Activated gamma-delta T cell treated with anti-CD3 and anti-CD28 coated beads, Interleukin-2, amount 50 U/mL, for 16 hours (primary cell): ENCODE data around the gene LSM2.
A peak's percentile ranks its signal among the peaks of the same experiment; 100 is the strongest.

Experiments
- DNase-seq: peaks from one replicate; pipeline ENCODE4 v3.0.0-alpha.2; 2020; ENCODE audit warnings: low read depth

LSM2 gene

DNA sequence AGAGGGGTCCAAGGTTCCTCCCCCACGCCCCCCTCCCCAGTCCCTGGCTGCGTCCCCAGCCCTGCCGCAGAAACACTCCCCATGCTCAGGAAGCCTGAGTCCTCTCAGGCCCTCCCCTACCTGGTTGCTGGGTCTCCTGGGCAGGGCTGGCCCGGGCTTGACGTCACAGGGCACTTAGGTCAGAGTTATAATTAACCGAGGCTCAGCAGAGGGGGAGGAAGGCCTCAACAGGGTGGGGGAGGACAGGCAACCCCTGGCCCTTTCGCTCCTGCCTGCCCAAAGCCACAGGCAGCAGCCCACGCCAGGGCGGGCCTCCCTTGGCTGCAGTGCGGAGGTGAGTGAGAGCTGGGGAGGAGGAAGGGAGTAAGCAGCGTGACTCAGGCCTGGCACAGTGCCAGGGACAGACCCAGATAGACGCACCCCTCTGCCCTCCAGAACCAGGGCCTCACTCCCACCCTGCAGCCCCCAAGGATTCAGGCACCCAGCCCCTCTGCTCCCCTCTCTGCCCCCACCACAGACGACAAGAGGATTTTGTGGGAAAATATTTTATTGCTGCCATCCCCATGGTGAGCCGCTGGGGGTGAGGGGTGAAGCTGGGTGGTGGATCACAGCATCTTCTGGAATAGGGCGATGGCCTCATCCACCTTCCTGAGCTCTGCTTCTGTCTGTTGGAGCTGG is 29.6 kb downstream of the LSM2 start, which contains the start of gene VWA7:
VWA7 (minus strand) TSS at position 340 of the 678 bp plus-strand sequence. CDS start 549 bp downstream, outside the sequence.
- peak; percentile 74 for DNase-seq

DNA sequence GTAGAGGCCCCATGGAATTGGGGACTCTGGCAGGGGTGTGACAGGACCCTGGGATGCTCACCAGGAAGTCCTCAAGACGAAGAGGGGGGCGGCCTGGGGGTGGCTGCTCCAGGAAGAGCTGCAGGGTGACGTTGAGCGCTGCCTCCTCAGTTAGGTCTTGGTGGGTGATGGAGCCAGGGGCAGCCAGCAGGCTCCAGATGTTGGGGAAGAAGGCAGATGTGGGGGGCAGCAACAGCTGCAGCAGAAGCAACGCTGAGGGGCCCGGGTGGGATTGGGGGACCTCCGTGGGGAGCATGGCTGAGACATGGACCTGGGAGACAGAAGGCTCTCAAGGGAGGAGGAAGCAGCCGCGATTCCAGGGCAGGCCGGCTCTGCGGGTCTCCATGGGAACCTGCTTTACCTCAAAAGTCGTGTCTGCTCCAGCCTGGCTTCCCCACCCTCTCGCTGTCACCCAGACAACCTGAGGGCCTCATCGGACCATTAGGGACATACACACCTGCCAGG is 30.2 kb downstream of the LSM2 start:
- DNase-seq: no peak

DNA sequence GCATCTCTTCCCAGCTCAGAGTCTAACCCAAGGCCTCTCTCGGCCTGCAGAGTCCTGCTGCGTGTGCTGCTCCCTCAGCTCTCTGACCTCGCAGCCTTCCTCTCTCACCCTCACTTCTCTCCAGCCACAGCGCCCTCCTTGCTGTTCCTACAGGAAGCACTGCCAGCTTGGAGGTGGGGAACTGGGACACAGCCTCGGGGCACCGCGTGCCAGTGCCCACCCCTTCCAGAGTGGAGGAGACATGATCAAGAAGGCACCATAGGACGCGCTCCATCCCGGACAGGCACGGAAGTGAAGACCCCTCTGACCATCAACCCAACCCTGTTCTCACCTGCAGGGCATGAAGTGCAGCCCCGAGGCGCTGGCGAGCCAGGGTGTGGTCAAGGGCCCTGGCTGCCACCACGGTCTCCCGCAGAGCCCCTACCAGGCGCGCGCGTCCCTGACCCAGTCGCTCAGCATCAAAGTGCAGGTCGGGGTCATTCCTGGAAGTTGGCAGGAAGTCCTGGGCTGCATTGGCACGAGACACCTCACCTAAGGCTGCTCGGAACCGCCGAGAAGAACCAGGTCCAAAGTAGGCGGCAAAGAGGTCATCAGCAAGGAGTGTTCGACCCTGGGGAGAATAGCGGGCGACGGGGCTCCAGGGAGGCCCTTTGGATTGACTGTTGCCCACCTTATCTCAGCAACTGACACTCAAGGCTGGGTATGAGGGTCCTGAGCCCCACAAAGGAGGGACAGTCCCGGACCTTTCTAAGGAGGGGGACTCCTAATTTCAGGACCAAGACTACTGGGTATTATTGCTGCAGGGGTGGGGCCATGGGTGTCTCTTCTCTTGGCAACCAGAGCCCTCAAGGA is 30.9 kb downstream of the LSM2 start:
- no peak for DNase-seq

DNA sequence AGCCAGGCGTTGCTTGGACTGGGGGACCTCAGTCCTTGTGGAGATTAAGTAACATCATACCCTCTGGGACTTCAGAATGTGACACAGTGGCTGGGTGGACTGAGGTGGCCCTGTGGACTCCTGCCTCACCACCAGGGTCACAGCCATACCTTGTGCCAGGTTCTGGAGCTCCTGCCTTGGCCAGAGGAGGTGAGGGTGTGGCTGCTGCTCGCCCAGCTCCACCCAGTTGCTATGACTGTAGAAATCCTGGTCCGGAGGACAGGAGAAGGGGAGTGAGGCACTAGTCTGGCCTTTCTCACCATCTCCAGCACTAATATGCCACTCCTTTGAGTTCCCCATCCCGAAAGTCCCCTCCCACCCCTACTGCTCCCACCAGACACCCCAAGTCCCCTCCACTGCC is 31.6 kb downstream of the LSM2 start:
- no peak for DNase-seq

DNA sequence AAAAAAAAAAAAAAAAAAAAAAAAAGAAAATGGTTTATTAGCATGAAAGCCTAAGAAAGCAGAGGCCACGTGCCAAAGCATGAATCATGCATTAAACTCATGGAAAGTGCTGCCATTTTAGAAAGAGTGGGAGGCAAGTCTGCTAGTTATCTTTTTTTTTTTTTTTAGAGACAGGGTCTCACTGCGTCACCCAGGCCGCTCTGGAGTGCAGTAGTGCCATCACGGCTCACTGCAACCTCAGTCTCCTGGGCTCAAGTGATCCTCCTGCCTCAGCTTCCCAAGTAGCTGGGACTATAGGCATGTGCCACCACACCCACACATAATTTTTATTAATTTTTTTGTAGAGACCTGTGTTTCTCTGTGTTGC is 34.8 kb downstream of the LSM2 start:
- no peak for DNase-seq

DNA sequence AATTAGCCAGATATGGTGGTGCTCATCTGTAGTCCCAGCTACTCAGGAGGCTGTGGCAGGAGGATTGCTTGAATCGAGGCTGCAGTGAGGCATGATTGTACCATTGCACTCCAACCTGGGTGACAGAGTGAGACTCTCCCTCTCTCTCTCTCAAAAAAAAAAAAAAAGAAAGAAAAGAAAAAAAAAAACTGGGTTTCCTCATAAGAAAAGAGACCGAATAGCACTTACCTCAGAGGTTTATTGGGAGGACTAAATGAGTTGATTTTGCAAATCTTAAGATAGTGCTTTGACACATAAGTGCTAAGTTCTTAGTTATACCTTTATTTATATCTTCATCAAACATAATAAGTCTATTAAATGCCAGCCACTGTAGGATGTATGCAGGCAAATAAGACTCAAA is 35.9 kb downstream of the LSM2 start:
- DNase-seq: no peak

DNA sequence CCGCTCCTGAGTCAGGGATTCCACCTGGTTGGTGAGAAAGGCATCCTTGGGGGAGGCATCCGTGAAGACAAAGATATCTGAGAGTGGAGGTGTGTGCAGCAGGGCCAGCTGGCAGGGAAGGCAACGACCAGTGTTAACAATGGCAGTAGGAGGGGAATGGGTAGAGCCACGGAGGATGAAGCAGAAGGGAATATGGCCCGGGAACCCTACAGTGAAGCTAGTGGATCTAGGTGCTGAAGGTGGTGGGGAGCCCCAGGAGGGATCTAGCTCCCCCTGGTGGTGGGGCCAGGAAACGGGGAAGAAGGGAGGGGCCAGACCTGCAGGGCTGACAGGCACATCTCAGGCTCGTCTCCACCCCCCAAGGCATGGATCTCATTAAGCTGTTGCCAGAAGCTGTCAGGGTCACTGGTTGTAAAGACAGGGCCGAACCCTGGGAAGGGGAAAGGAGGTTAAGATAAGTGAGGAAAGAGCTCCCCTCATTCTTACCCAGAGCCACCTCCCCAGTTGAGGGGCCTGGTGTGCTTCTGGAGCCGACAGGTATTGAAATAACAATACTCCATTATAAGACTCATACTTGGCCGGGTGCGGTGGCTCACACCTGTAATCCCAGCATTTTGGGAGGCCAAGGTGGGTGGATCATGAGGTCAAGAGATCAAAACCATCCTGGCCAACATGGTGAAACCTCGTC is 36.9 kb downstream of the LSM2 start:
- DNase-seq: peak; percentile 68

DNA sequence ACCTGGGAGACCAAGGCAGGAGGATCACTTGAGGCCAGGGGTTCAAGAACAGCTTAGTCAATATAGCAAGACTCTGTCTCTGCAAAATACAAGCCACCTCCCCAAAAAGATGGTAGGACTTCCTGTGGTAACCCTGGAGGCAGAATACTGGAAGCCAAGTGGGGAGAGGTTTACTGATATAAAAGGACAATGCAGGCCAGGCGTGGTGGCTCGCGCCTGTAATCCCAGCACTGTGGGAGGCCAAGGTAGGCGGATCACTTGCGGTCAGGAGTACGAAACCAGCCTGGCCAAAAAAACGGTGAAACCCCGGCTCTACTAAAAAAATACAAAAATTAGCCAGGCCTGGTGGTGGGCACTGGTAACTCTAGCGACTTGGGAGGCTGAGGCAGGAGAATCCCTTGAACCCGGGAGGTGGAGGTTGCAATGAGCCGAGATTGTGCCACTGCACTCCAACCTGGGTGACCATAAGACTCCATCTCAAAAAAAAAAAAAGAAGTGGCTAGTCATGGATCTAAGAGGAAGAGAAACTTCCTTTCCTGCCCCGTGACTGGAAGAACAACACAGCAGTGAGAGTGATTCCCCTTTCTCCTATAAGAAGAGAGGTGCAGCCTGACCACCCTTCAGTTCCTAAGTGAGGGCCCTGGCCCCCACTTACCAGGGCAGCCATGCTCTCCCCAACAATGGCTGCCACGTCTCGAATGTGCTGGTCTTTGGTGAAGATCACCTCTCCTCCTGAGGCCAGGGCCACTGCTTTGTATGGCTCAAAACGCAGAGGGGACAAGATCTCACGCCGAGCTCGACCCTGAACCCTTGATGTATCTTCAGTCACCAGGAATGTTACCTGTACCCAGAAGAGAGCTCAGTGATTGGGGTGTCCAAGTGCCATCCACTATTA is 38.2 kb downstream of the LSM2 start:
- DNase-seq: no peak

DNA sequence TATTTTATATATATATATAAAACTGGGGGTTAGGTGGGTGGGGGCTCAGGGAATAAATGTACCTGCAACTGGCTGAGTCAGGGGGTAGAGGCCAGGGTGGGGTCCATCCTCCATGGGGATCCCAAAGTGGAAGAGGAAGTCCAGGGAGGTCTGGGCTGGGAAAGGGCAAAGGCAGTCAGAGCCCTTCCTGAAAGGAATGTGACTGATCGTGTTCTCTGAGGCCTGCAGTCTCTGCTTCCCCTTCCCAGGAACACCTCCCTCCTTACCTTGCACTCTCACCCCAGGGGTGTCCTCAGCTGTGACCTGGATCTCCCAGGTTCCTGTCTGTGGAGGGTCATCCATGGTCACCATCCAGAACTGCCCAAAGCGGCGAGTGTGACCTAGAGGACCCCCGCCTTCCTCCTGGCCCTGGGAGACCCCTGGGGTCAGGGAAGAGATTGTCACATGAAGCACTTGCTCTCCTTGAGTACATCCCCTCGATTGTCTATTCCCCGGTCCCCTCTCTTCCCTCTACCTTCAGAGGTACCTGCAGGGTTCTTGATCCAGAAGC is 39.6 kb downstream of the LSM2 start:
- no peak for DNase-seq

DNA sequence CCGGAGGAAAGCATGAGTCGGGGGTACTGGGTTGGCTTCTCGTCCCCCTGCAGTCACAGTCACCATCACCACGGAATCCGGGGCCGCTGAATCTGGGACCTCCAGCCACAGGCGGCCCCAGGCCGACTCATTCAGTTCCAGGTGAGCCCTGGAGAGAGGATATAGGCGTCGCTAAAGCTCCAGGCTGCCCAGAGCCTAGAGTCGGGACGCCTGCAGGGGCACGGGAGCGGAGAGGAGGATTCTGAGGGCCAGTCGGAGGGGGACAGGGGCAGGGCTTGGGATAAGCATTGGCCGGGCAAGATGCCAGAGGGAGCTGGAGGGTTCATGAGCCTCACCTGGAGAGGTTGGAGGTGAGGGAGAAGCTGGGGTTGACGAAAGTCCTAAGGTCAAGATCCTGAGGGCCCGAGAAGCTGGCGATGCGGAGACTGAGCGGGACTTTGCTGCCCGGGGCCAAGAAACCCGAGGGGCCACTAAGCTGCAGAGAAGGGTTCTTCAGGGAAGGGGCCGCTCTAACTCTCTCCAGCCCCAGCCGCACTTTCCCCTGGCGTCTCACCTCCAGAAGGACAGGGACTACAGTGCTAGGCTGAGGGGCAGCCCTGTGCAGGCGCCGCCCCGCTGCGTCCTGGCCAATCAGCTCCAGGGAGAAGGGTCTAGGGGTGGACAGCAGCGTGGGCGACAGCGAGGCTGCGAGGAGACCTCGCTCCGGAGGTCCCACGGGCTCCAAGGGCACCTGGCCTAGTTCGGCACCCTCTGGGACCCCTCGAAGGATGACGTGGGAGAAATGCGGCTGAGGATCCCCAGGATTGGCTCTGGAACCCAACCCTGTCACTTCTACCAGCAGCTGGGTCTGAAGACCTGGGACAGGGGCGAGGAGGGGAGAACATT is 40.6 kb downstream of the LSM2 start:
- no peak for DNase-seq

DNA sequence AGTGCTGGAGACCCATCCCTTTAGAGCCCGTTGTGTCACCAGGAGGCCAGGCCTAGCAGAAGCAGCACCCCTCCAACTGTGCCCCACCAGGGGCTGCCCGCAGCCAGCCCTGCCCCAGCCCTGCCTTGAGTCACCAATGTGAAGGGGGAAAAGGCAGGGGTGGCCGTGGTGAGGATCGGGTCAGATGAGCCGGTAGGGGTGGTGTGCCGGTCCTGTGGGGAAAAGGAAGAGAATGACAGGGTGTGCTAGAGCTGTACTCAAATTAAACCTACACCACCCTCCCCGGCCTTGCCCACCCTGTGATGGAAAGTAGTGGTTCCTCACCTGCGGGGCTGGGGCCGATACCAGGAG is 41.2 kb downstream of the LSM2 start:
- DNase-seq: no peak

DNA sequence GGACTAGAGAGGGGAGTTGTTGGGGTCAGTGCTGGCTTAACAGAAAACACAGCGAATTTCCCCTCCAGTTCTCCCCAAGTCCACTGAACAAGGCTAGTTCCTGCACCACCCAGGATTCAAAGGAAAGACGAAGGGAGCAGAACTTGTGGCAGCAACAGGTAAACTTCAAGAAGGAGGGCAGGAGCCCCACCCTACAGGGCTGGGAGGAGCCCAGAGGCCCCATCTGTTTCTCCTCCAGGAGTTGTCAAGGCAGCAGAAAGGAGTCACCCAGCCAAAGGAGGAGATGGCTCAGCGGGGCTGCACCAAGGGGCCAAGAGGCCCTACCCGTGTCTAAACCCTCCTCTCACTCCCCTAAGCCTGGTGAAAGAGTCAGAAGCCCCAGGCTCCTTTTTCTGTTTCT is 42.6 kb downstream of the LSM2 start:
- DNase-seq: no peak

DNA sequence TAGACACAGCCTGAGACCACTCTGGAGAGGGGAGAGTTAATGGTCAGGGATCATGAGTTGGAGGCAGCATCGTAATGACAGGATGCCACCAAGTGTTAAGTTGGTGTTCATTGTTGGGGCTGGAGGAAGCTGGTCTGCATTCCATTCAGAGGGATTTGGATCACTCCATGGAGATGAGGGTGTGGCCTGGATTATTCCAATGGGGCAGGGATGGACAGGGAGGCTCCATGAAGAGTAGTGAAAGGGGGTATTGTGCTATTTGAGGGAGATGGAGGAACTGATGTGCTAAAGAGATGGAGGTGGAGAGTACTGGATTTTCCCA is 43.2 kb downstream of the LSM2 start:
- DNase-seq: no peak

DNA sequence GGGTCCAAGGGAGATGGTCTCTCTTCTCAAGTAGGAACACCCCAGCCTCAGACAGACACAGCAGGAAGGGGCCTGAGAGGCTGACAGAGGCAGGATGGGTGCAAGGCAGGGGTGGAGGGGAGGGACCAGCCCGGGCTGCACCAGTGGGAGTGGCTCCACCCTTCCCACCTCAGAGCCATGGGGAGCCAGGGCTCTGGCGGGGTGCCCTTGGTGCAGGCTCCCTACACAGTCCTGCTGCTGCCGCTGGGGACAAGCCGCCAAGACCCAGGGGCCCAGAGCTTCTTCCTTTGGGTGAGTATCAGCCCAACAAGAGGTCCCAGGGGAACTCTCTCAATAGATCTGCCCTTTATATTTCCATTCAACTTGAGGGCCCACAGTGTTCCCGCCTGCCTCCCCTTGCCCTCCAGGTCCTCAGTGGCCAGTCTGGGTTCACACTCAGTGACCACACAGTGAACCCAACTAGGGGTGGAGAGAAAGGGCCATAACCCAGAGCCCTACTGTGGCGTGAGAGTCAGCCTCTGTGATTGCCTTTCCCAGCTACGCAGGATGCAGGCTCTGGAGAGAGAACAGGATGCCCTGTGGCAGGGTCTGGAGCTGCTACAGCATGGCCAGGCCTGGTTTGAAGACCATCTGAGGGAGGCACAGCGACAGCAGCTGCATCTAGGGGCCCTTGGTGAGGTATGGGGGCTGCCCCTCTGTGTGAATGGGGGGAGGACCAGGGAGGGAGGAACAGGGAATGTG is 43.7 kb downstream of the LSM2 start:
- no peak for DNase-seq

DNA sequence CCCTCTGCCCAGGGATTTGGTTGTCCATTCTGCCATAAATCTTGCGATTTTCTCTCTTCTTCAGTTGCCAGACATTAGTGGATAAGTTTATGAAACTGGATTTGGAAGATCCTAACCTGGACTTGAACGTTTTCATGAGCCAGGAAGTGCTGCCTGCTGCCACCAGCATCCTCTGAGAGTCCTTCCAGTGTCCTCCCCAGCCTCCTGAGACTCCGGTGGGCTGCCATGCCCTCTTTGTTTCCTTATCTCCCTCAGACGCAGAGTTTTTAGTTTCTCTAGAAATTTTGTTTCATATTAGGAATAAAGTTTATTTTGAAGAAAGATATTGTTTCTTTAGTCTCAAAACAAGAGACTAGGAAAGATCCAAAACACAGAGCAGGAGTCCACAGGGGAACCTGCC is 44.4 kb downstream of the LSM2 start, which contains the start of gene SAPCD1:
SAPCD1 (plus strand) TSS at position 301 of the 400 bp plus-strand sequence. CDS start 399 bp downstream, outside the sequence.
- no peak for DNase-seq

DNA sequence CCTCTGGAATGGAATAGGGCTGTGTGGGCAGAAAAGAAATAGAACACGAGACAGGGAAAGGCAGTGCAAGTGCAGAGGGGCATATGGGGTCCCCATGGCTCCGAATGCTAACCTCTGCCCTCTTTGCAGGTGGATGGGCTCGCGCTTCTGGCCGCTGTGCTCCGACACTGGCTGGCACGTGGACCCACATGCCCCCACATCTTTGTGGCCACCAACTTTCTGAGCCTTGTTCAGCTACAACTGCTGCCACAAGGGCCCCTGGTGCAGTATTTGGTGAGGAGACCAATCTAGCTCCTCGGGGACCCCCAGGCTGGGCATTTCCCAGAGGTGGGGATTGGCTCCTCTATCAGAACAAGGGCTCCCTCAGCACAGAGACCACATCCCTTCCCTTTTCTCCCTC is 45.4 kb downstream of the LSM2 start:
- DNase-seq: no peak

DNA sequence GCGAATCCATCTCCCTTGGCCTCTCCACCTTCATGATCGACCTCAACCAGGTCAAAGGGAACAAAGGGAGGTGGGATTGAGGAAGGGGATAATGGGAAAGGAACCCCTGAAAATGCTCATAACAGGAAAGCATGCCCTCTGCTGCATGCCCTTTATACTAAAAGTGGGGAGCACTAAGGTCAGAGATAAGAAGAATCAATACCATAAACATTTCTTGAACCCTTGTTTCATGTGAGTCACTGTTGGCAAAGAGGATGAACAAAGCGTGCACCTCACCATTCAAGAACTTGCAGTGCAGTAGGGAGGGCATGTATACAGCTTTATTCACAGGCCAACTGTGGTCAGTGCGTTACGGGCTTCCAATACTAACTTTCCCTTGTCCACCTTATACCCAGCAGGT is 46.0 kb downstream of the LSM2 start:
- no peak for DNase-seq

DNA sequence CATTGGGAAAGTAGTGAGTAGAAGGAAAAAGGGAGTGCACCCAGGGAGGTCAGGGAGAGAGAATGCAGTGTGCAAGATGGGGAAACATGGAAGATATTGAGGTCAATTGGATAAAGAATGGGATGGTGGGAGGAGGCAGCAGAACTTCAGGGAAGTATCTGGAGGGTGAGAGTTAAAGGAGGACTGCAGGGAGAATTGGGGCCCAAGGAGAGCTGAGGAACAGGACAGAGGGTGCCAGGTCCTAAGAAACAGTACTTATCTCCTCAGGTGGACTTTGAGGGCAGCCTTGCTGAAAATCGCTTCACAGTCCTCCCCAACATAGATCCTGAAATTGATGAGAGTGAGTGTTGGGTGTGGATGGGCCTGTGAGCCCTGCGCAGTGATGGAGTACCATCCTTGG is 48.5 kb downstream of the LSM2 start:
- no peak for DNase-seq

DNA sequence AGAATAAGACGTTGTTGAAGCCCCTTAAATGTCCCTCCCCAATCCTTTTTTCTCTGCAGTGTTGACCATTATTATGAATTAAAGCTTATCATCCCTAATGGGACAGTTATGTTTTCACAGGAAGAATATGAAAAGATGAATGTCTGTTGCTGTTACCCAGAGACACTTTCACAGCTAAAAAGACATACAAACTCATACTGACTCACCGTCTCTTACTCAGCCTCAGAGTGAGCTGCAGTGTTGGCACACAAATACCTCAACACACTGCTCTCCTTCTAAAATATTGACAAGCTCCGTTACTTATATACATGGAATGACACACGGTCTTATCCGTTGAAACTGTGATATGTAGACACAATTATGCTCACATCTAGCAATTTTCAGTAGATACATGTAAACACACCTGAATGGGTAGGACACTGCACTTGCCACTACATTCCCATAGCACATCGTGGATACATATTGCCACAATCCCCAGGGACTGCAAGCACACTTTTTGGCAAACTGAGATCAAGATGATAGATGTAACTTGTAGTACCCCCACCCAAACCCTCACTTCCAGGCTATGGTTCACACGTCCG is 53.9 kb downstream of the LSM2 start:
- no peak for DNase-seq
